ENCODE results near the gene TRIM26. TPM values are rescaled to one million over a fixed set of nuclear protein-coding genes. Genes with fewer than 3 reads are reported as not detected.

Gene TRIM26
- total RNA-seq, 4 donors from 2014 or later, result 19.5 to 92.0 (median 53.2) TPM

- Histone ChIP-seq H3K4me3 (peak overlapping the region; percentile 66 to 75 (median 72)), H3K27me3 (no peaks in the 10 kb centered on the region), H3K4me1 (peaks cover 26 to 41% (median 28%) of the 10 kb centered on the region in 4 donors), H3K36me3 (no peaks in the 10 kb centered on the region), H3K9me3 (no peaks in the 10 kb centered on the region), H3K27ac (peak overlapping the region; percentile 94 to 99 (median 98))
- intact Hi-C loops (cut with DNase I; ENCODE audit: low total_unique reads), result loop anchor here (5.0 kb wide), 1 partner anchor 114 kb away; the partner anchor contains the start of gene TRIM39
- 0% methylated on average over 12 of the region's 12 CpGs; no CpG with 5 or more reads in 1 of the 2 donors for WGBS, 2 donors (ENCODE audit: low coverage in 1 of 2)
- TF ChIP-seq, protein P1, sequence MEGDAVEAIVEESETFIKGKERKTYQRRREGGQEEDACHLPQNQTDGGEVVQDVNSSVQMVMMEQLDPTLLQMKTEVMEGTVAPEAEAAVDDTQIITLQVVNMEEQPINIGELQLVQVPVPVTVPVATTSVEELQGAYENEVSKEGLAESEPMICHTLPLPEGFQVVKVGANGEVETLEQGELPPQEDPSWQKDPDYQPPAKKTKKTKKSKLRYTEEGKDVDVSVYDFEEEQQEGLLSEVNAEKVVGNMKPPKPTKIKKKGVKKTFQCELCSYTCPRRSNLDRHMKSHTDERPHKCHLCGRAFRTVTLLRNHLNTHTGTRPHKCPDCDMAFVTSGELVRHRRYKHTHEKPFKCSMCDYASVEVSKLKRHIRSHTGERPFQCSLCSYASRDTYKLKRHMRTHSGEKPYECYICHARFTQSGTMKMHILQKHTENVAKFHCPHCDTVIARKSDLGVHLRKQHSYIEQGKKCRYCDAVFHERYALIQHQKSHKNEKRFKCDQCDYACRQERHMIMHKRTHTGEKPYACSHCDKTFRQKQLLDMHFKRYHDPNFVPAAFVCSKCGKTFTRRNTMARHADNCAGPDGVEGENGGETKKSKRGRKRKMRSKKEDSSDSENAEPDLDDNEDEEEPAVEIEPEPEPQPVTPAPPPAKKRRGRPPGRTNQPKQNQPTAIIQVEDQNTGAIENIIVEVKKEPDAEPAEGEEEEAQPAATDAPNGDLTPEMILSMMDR (IDR thresholded peaks at IDR 0.05), result no peak
- in situ Hi-C loops (cut with MboI; ENCODE audit: low pct_ligation_motif_present in 1 of 4, low pct_unique_long_range_greater_than_20kb in 1 of 4, low sequenced_read_pairs in 3 of 4), result no loop called here
- DNase-seq, result no peak
Observed at GRCh38 chr6:30213667-30213956, 406 bp upstream of the TRIM26 start.

DNA sequence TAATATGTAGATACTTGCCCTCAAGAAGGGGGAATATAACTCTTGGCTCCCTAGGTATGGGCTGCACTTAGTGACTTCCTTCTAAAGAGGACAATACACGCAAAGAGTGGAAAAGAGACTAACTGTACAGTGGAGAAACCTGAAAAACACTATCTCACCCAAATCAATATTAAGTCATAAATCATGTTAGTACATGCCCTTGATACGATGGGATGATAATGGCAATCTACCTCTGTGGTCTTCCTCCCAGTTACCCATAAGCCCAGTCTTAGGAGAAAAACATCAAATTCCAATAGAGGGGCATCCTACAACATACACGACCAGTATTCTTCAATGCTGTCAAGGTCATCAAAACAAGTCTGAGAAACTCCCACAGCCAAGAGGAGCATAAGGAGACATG lies 1.3 kb downstream of the TRIM26 start:
- intact Hi-C loops (cut with DNase I; ENCODE audit: low total_unique reads), result loop anchor here (5.0 kb wide), 1 partner anchor 115 kb away; the partner anchor contains the start of gene TRIM39
- no peak for DNase-seq
- H3K4me1 ChIP-seq, result peaks cover 39 to 58% (median 43%) of the 10 kb centered on the region in 4 donors

GRCh38 chr6:30211306-30211705 lies 1.9 kb downstream of the TRIM26 start:
- H3K27me3 ChIP-seq, result no peaks in the 10 kb centered on the region
- H3K4me1 ChIP-seq, result peaks cover 45 to 64% (median 49%) of the 10 kb centered on the region in 4 donors
- TF ChIP-seq POLR2A (IDR thresholded peaks at IDR 0.05), result no peak
- TF ChIP-seq, protein P1 (IDR thresholded peaks at IDR 0.05), result no peak
- no peak for TF ChIP-seq EP300 (IDR thresholded peaks at IDR 0.05; ENCODE audit: low read depth)
- no peak for TF ChIP-seq POLR2AphosphoS5 (IDR thresholded peaks at IDR 0.05)
- in situ Hi-C loops (cut with MboI; ENCODE audit: low pct_ligation_motif_present in 1 of 4, low pct_unique_long_range_greater_than_20kb in 1 of 4, low sequenced_read_pairs in 3 of 4) (no loop called here), intact Hi-C loops (cut with DNase I; ENCODE audit: low total_unique reads) (loop anchor here (5.0 kb wide), 1 partner anchor 116 kb away; the partner anchor contains the start of gene TRIM39)
- H3K27ac ChIP-seq, result peak overlapping the region in 1 of 4 donors; percentile 94
- H3K36me3 ChIP-seq, result no peaks in the 10 kb centered on the region
- WGBS, 2 donors (ENCODE audit: low coverage in 1 of 2), result 21 to 30% methylated on average over 2 of the region's 2 CpGs
- DNase-seq, result no peak
- no peak overlapping the region for H3K4me3 ChIP-seq
- no peaks in the 10 kb centered on the region for H3K9me3 ChIP-seq

More for the DNA sequence above, 1.3 kb downstream of the TRIM26 start:
- H3K4me3 ChIP-seq, result peak overlapping the region in 3 of 4 donors; percentile 66 to 75 (median 73)
- in situ Hi-C loops (cut with MboI; ENCODE audit: low pct_ligation_motif_present in 1 of 4, low pct_unique_long_range_greater_than_20kb in 1 of 4, low sequenced_read_pairs in 3 of 4), result no loop called here
- no peak for TF ChIP-seq EP300 (IDR thresholded peaks at IDR 0.05; ENCODE audit: low read depth)
- TF ChIP-seq, protein P1 (IDR thresholded peaks at IDR 0.05), result no peak
- TF ChIP-seq POLR2A (IDR thresholded peaks at IDR 0.05), result no peak
- TF ChIP-seq POLR2AphosphoS5 (IDR thresholded peaks at IDR 0.05), result no peak
- H3K9me3 ChIP-seq, result no peaks in the 10 kb centered on the region
- WGBS, 2 donors (ENCODE audit: low coverage in 1 of 2), result 12 to 23% methylated on average over 3 of the region's 3 CpGs
- H3K27ac ChIP-seq, result peak overlapping the region in 3 of 4 donors; percentile 94 to 99 (median 97)
- no peaks in the 10 kb centered on the region for H3K27me3 ChIP-seq
- H3K36me3 ChIP-seq, result no peaks in the 10 kb centered on the region

GRCh38 chr6:30207619-30208295 lies 5.4 kb downstream of the TRIM26 start:
- Histone ChIP-seq H3K4me3 (no peak overlapping the region), H3K27ac (peak overlapping the region; percentile 70 to 85 (median 82)), H3K27me3 (no peaks in the 10 kb centered on the region), H3K4me1 (peaks cover 43 to 75% (median 52%) of the 10 kb centered on the region in 4 donors), H3K9me3 (no peaks in the 10 kb centered on the region), H3K36me3 (no peaks in the 10 kb centered on the region)
- in situ Hi-C loops (cut with MboI; ENCODE audit: low pct_ligation_motif_present in 1 of 4, low pct_unique_long_range_greater_than_20kb in 1 of 4, low sequenced_read_pairs in 3 of 4) (no loop called here), intact Hi-C loops (cut with DNase I; ENCODE audit: low total_unique reads) (no loop called here)
- peak; percentile 48 for DNase-seq
- WGBS, 2 donors (ENCODE audit: low coverage in 1 of 2), result 37 to 45% methylated on average over 3 to 4 of the region's 4 CpGs
- TF ChIP-seq POLR2A (IDR thresholded peaks at IDR 0.05) (no peak), POLR2AphosphoS5 (IDR thresholded peaks at IDR 0.05) (no peak), EP300 (IDR thresholded peaks at IDR 0.05; ENCODE audit: low read depth) (no peak)
- TF ChIP-seq, protein P1 (IDR thresholded peaks at IDR 0.05), result no peak

Measured in transverse colon (tissue), 4 donors.